GM19438 (cell line): ENCODE measurements around the gene SBSN.

Experiments used
- ATAC-seq: cut with Tn5 transposase; IDR thresholded peaks from one replicate; pipeline ENCODE4 v1.9.1; 2021; ENCODE audit warnings: low read depth; ENCODE audit not compliant: unreplicated experiment

The SBSN gene

GRCh38 chr19:35555301-35556005, 27.3 kb upstream of the SBSN start:
- no peak for ATAC-seq

- no peak for ATAC-seq
Observed at GRCh38 chr19:35554076-35554475, 26.0 kb upstream of the SBSN start.

- ATAC-seq = no peak
Observed at GRCh38 chr19:35553385-35554000, 25.4 kb upstream of the SBSN start.

GRCh38 chr19:35552534-35553384, 24.6 kb upstream of the SBSN start:
- ATAC-seq = no peak

DNA sequence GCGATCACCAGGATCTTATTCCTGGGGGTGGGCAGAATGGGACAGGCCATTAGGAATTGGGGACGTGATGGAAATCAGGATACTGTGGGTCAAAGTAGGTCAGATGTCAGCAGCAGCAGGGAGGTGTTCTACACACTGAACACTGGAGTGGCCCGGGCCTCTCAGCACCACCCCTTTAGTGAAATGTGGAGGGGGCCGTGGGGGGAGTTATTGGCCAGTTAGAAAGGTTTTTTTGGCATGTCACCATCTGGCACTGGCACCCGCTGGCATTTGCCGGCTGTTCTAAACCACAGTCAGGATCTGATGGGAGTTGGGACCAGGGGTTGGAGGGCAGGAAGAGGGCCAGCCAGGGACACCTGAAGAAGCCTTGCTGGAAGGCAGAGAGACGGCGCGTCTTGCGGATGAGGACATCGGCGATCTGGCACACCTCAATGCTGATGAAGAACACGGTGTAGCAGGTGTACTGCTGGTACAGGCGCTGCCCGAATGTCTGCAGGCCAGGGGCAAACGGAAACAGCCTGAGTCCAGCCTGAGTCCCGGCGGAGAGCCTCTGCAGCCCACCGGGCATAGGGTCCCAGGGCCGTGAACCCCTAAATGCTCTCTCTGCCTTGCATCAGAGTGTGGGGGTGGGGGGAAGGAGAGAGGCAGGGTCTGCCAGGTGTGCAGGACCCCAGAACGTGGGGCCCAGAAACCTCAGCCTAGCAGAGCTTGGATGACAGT, 23.1 kb upstream of the SBSN start:
- ATAC-seq = no peak

DNA sequence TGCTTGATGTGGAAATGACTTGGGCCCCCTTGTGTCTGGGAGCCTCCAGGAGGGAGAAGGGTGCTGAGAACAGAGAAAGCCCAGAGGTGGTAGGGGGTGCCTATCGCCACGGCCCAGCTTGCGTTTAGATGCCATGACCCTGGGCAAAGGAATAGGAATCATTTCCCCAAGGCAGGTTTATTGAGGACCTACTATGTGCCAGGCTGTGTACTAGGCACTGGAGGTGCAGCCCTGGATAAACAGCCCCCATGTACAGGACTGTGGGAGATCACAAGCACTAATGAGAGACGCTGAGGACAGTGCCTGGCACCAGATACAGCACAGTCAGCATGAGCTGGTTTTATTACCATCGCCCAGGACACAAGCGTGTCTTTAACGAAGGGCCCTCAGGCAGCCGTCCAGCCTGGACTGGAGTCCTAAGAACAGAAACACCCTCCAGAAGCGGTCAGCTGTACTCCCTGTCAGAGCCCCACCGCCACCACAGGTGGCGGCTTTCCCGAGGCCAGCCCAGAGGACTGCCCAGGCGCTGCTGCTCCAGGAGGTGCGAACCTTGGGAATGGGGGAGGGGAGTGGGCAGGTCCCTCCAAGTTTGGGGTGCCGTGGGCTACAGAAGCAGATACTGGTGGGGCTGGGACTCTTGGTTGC, 21.9 kb upstream of the SBSN start:
- ATAC-seq = no peak

GRCh38 chr19:35549174-35549788, 21.2 kb upstream of the SBSN start:
- ATAC-seq = no peak

DNA sequence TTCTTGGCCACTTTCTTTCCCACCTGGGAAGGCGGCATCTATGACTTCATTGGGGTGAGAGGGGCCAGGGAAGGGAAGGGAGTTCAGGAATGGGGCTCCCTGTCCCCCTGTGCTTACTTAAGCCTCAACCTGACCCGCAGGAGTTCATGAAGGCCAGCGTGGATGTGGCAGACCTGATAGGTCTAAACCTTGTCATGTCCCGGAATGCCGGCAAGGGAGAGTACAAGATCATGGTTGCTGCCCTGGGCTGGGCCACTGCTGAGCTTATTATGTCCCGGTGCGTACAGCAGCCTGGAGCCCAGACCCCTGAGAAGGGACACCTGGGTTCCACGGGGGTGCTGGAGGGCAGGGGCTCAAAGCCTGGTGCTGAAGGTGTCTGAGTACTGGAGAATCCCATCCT, 18.4 kb upstream of the SBSN start:
- ATAC-seq = no peak

DNA sequence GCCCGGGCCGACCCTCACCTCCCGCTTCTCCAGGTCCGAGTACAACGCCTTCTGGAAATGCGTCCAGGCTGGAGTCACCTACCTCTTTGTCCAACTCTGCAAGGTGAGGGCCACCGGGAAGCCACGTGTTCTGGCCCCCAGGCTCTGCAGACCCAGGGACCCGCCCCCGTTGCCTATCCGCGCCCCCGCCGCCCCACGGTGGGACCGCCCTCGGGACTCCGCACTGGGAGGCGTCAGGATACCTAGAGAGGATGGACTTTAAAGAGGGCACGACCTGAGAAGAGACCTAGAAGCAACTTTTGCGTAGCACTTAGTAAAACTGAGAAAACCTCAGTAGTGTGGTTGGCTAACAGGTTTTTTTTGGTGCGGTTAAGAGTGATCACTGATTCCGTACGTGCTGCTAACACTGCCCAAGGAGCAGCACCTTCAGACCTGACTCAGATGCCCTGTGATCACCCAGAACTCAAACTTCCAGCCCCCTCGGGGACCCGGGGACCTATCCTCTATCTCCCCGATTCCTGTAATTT, 17.8 kb upstream of the SBSN start:
- peak; percentile 51 for ATAC-seq

DNA sequence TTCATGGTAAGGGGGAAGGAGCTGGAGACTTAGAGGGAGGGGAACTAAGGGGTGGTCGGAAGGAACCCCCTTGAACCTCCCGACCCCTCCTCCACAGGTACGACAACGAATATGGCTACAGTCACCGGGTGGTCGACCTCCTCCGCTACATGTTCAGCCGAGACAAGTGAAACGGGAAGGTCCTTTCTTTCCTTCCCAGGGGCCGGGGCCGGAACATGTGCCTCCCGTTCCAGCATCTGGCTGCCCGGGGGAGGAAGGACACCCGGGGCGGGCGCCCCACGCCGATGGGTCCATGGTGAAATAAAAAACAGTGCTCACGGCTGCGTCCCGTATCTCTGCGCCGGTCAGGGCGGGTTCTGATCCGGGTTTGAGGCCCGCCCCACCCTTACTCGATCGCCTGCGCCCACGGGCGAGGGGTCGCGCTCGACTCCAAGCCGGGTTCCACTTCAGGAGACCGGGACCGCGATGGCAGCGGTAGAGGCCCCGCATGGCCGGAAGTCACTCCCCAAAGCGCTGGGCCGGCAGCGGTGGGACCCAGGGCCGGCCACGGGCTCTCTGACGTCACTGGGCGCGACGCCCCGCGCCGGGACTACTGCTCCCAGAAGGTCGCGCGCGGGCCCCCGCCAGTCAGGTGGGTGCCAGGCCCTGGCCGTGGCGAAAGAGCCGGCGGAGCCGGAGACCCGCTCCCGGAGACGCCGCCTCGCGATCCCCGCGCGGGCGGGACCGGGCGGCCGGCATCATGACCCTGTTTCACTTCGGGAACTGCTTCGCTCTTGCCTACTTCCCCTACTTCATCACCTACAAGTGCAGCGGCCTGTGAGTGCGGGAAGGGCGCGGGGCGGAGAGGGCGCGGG, 17.1 kb upstream of the SBSN start, which contains the start of gene TMEM147:
Gene TMEM147 (plus strand): TSS at position 626 of the 854 bp plus-strand sequence. CDS start 114 bp downstream, at position 740.
- peak; percentile 76 for ATAC-seq

GRCh38 chr19:35544110-35544802, 16.1 kb upstream of the SBSN start:
- ATAC-seq = no peak

- ATAC-seq = no peak
Observed at GRCh38 chr19:35543280-35544109, 15.4 kb upstream of the SBSN start.

DNA sequence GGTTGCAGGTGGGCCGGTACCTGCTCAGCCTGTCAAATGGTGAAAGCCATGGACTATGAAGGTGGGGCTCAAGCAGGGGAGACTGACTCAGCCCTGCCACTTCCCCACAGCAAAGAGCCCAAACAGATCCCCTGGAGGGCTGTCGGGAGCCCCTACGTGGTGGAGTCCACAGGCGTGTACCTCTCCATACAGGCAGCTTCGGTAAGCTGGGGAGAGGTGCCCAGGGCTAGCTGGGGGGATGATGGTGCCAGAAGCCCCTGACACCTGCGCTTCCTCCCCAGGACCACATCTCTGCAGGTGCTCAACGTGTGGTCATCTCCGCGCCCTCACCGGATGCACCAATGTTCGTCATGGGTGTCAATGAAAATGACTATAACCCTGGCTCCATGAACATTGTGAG, 14.1 kb upstream of the SBSN start:
- ATAC-seq = no peak

DNA sequence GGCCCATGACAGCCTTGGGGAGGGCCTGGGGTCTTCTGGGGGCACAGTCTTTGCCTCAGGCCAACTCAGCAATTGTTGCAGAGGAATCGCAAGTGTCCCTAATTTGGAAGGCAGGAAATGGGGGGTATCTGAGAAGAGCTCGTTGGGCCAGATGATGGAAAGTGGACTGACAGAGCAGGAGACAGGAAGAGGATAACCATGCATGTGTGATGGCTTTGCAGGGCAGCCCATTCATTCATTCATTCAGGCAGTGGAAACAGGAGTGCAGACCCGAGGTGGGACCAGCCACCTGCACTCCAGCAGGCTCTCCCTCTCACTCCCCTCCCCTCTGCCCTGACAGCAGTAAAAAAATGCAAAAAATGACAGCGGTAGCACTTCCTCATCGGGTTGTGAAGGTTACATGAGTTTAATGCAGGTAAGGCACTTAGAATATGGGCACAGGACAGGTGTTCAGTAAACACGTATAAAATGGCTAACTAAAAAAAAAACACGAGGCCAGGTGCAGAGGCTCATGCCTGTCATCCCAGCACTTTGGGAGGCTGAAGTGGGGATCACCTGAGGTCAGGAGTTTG, 12.3 kb upstream of the SBSN start:
- no peak for ATAC-seq

- ATAC-seq = no peak
Observed at GRCh38 chr19:35539850-35540249, 11.7 kb upstream of the SBSN start.

DNA sequence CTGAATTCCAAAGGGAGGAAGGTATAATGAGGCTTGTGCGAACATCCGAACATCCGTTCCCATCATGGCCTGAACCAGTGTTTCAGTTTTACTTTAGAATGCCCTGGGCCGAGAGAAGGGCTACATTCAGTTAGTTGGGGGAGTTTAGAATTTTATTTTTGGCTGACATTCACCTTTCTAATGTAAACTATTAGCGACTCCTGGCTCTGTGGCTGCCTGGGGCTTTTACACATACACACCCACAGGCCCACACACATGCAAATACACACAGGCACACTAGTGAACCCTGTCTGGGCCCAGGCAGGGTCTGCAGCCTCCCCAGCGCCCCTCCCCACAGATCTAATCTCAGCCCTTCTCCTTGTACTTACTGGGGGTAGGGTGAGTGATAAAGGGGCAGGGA, 11.2 kb upstream of the SBSN start:
- ATAC-seq = no peak
